ENCODE data around the gene FUT9. TPM values are rescaled to one million over a fixed set of nuclear protein-coding genes. Genes with fewer than 3 reads are reported as not detected.

The FUT9 gene
- total and polyA plus RNA-seq, 2 of the 13 experiments (the other 11 are each of a cell fraction or from before 2014, with no cell fraction given) = 0.01 TPM; not detected in 1

- TF ChIP-seq ZNF589 (CRISPR knock-in tag; conservative IDR thresholded peaks at IDR 0.05) (no peak), FOXO4 (CRISPR knock-in tag; conservative IDR thresholded peaks at IDR 0.05) (no peak), ZNF616 (CRISPR knock-in tag; IDR thresholded peaks at IDR 0.05; ENCODE audit: low read depth) (no peak), ZNF296 (CRISPR knock-in tag; conservative IDR thresholded peaks at IDR 0.05) (no peak), CEBPG (CRISPR knock-in tag; IDR thresholded peaks at IDR 0.05) (no peak), RXRB (CRISPR knock-in tag; IDR thresholded peaks at IDR 0.05; ENCODE audit: borderline replicate concordance) (no peak), ZNF101 (CRISPR knock-in tag; IDR thresholded peaks at IDR 0.05; ENCODE audit: borderline replicate concordance, low read depth) (no peak)
Measured at GRCh38 chr6:96171112-96171511, 155.3 kb downstream of the FUT9 start (continued).

- no peaks in the 10 kb centered on the region for H3K27me3 ChIP-seq (ENCODE audit: control insufficient read depth in 1 of 2, insufficient read depth in 2 of 2, low read length in 2 of 2)
- no peaks in the 10 kb centered on the region for H4K20me1 ChIP-seq (ENCODE audit: insufficient read depth, low read length)
- FAIRE-seq = no peak
- H3K9ac ChIP-seq (ENCODE audit: insufficient read depth, low read depth, low read length) = no peak overlapping the region
- WGBS (ENCODE audit: low lambda C conversion rate) = 0% methylated on average over 2 of the region's 2 CpGs
- intact Hi-C loops (cut with micrococcal nuclease; ENCODE audit: unreplicated experiment) (no loop called here), in situ Hi-C loops (cut with HindIII; ENCODE audit: extremely low pct_ligation_motif_present, low pct_unique_long_range_greater_than_20kb) (no loop called here)
- ChIA-PET POLR2A (no interaction called here), CTCF (ENCODE audit: low intra/inter-chr PET ratio, low total read pairs) (no interaction called here)
- DNase-seq (ENCODE audit: low spot score) = no peak
- no peak overlapping the region for H2AFZ ChIP-seq (ENCODE audit: low read length)
- H3K79me2 ChIP-seq (ENCODE audit: insufficient read depth, low read length) = no peaks in the 10 kb centered on the region
- no TSS peak for BruUV-seq (replicated peaks)
- no peak overlapping the region for H3K4me3 ChIP-seq (replicated peaks in 1 of 3; ENCODE audit: insufficient read depth in 1 of 3, low read depth in 2 of 3, low read length in 3 of 3)
- H3K36me3 ChIP-seq (replicated peaks in 1 of 2; ENCODE audit: control insufficient read depth in 1 of 2, insufficient read depth in 2 of 2, low read length in 2 of 2) = no peaks in the 10 kb centered on the region
- H3K27ac ChIP-seq (ENCODE audit: extremely low read length, insufficient read depth, low read length) = no peak overlapping the region
- H3K4me2 ChIP-seq (ENCODE audit: low read depth, low read length) = no peak overlapping the region
- ATAC-seq = no peak
- TF ChIP-seq ZNF772 (CRISPR knock-in tag; IDR thresholded peaks at IDR 0.05) = no peak
- H3K9me3 ChIP-seq (ENCODE audit: low read length) = no peaks in the 10 kb centered on the region
- H3K4me1 ChIP-seq (ENCODE audit: insufficient read depth, low read length) = no peaks in the 10 kb centered on the region
Measured at GRCh38 chr6:96184798-96185197, 169.0 kb downstream of the FUT9 start.
